Fibroblast of lung (primary cell): ENCODE results near the gene OR5C1. TPM values are rescaled to one million over a fixed set of nuclear protein-coding genes. Genes with fewer than 3 reads are reported as not detected.

Experiments used
- DNase-seq, 2 donors: peaks; one replicate each; pipeline versions ENCODE4 v3.0.0 to v3.0.0-alpha.2; 2010; ENCODE audit warnings: low read depth in 2 of 2
- H2AFZ ChIP-seq: 2 replicates; pipeline ENCODE4 v1.5.1; 2012; ENCODE audit warnings: low read length, control low read depth, inconsistent platforms
- H3K27ac ChIP-seq: 2 replicates; pipeline ENCODE4 v1.5.1; 2011; ENCODE audit warnings: low read length, control low read depth; ENCODE audit not compliant: insufficient read depth
- H3K27me3 ChIP-seq: 2 replicates; pipeline ENCODE4 v1.5.1; 2011; ENCODE audit warnings: mild to moderate bottlenecking, low read length; ENCODE audit not compliant: control insufficient read depth, insufficient read depth
- H3K36me3 ChIP-seq: 2 replicates; pipeline ENCODE4 v1.5.1; 2011; ENCODE audit warnings: low read length; ENCODE audit not compliant: control insufficient read depth, insufficient read depth
- H3K4me1 ChIP-seq: 2 replicates; pipeline ENCODE4 v1.5.1; 2011; ENCODE audit warnings: low read length; ENCODE audit not compliant: control insufficient read depth, insufficient read depth; ENCODE audit errors: extremely low read depth
- H3K4me2 ChIP-seq: 2 replicates; pipeline ENCODE4 v1.5.1; 2011; ENCODE audit warnings: low read length, control low read depth; ENCODE audit not compliant: insufficient read depth; ENCODE audit errors: extremely low read depth
- H3K4me3 ChIP-seq, 4 experiments: fragments of 200-600 bp in 1 of 4; sonication (generic) in 1 of 4; replicated peaks in 1 of 4; 2 replicates each; pipeline ENCODE4 v1.5.1; 2011 to 2016; ENCODE audit warnings: low read length in 4 of 4, low read depth in 3 of 4, mild to moderate bottlenecking in 3 of 4, control low read depth in 2 of 4, inconsistent platforms in 1 of 4, mixed read lengths in 1 of 4; ENCODE audit not compliant: insufficient read depth in 1 of 4; ENCODE audit errors: control extremely low read depth in 1 of 4
- H3K79me2 ChIP-seq: 2 replicates; pipeline ENCODE4 v1.5.1; 2012; ENCODE audit warnings: mild to moderate bottlenecking, low read length, inconsistent platforms; ENCODE audit not compliant: control insufficient read depth, insufficient read depth
- H3K9ac ChIP-seq: 2 replicates; pipeline ENCODE4 v1.5.1; 2011; ENCODE audit warnings: mild to moderate bottlenecking, low read length, control low read depth; ENCODE audit not compliant: insufficient read depth
- H3K9me3 ChIP-seq: 2 replicates; pipeline ENCODE4 v1.5.1; 2012; ENCODE audit warnings: low read depth, low read length; ENCODE audit not compliant: control insufficient read depth, insufficient read depth
- H4K20me1 ChIP-seq: 2 replicates; pipeline ENCODE4 v1.5.1; 2011; ENCODE audit warnings: low read length; ENCODE audit not compliant: control insufficient read depth, insufficient read depth; ENCODE audit errors: extremely low read depth
- EZH2 ChIP-seq: IDR thresholded peaks from 2 replicates; pipeline ENCODE4 v1.5.1; 2012; ENCODE audit warnings: low read length, control low read depth, mild to moderate bottlenecking; ENCODE audit errors: missing control alignments
- polyA plus RNA-seq, 2 donors: library from polyadenylated mRNA; depleted of rRNA in 1 of 2; stranded (reverse) in 1 of 2; unstranded in 1 of 2; fragments of >200 nt; gene quantifications; 2 replicates each; pipeline ENCODE4 v1.2.1, GENCODE V29; 2011 to 2012; ENCODE audit warnings: missing spikeins in 1 of 2
- total RNA-seq: library from RNA; depleted of rRNA; stranded (reverse); fragments of >200 nt; gene quantifications from 2 replicates; pipeline ENCODE4 v1.2.1, GENCODE V29; 2014
- TF ChIP-seq, protein P1 (sequence below), 2 donors: IDR thresholded peaks in 1 of 2; conservative IDR thresholded peaks in 1 of 2; 1 replicate in 1 of 2; 2 replicates in 1 of 2; pipeline ENCODE4 v1.5.1; 2011 to 2012; ENCODE audit warnings: low read length in 2 of 2, control low read depth in 1 of 2, inconsistent platforms in 1 of 2, low read depth in 1 of 2, mild to moderate bottlenecking in 1 of 2

OR5C1 gene
- total and polyA plus RNA-seq, 2 donors (not counting 1 experiment from before 2014, with no cell fraction given): not detected

DNA sequence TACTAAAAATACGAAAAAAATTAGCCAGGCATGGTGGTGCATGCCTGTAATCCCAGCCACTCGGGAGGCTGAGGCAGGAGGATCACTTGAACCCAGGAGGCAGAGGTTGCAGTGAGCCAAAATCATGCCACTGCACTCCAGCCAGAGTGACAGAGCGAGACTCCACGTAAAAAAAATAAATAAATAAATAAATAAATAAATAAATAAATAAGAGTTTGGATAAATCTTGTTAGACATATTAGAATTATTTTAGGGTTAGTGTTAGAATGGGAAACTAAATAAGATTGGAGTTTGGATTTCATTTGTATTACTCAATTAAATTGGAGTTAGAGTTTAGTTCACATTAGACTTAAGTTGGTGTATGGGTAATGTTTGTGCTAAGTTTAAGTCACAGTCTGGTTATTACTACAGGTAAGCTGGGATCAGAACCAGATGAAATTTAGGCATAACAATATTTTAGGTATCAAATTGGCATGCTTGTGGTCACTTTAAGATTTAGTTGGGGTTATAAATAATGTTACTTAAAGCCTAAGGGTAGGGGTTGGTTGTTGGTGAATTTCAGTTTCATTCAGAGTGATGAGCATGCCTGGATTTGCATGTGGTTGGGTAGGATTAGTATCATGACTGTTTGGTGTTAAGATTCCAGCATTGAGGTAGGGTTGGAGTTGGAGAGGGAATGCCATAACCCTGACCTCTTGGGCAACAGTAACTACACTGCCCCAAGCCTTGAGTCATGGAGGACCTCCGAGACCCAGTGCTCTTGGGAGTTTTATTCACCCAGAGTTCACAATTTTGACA lies 3.3 kb downstream of the OR5C1 start:
- no peak overlapping the region for H3K4me3 ChIP-seq
- DNase-seq: no peak
- TF ChIP-seq EZH2: no peak
- TF ChIP-seq, protein P1, sequence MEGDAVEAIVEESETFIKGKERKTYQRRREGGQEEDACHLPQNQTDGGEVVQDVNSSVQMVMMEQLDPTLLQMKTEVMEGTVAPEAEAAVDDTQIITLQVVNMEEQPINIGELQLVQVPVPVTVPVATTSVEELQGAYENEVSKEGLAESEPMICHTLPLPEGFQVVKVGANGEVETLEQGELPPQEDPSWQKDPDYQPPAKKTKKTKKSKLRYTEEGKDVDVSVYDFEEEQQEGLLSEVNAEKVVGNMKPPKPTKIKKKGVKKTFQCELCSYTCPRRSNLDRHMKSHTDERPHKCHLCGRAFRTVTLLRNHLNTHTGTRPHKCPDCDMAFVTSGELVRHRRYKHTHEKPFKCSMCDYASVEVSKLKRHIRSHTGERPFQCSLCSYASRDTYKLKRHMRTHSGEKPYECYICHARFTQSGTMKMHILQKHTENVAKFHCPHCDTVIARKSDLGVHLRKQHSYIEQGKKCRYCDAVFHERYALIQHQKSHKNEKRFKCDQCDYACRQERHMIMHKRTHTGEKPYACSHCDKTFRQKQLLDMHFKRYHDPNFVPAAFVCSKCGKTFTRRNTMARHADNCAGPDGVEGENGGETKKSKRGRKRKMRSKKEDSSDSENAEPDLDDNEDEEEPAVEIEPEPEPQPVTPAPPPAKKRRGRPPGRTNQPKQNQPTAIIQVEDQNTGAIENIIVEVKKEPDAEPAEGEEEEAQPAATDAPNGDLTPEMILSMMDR (conservative IDR thresholded peaks at IDR 0.05 in 1 of 2, IDR thresholded peaks at IDR 0.05 in 1 of 2; ENCODE audit: low read depth in 1 of 2, low read length in 2 of 2): no peak
- no peaks in the 10 kb centered on the region for H4K20me1 ChIP-seq
- H3K36me3 ChIP-seq: no peaks in the 10 kb centered on the region
- no peak overlapping the region for H3K9ac ChIP-seq
- H3K27me3 ChIP-seq: no peaks in the 10 kb centered on the region
- H2AFZ ChIP-seq: no peak overlapping the region
- no peaks in the 10 kb centered on the region for H3K9me3 ChIP-seq
- no peak overlapping the region for H3K27ac ChIP-seq
- H3K4me1 ChIP-seq: no peaks in the 10 kb centered on the region
- H3K4me2 ChIP-seq: no peak overlapping the region
- no peaks in the 10 kb centered on the region for H3K79me2 ChIP-seq

DNA sequence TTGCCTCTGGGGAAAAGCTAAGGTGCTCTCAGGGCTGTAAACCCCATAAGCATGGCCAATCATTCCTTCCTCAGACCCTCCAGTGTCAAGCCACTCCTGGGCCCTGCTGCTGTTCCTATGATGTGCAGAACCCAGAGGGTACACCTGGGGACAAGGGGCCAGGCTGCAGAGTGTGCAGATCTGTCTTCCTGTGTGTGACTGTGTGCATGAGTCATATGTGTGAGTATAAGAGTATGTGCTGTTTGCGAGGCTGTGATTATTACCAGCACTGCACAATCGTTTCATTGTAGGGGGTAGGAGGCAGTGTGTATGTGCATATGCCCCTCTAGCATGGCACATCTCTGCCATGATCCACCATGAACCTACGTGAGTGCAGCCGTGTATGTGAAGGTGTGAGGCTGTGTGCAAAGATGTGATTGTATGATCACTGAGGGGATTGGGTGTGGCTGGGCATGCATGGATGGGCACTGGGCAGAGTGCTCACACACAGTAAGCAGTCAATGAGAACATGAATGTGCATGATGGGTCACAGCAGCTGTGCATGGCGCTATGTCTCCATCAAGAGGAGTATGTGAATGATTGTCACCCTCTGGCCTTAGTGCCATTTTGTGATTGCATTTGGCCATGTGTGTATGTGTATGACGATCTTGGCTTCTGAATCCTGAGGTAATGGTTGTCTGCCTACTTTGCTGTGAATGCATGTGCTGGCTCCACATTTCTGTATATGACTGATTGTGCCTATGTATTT lies 8.8 kb downstream of the OR5C1 start:
- Histone ChIP-seq H3K4me1 (no peaks in the 10 kb centered on the region), H3K27ac (no peak overlapping the region), H2AFZ (no peak overlapping the region), H3K9ac (no peak overlapping the region), H3K27me3 (no peaks in the 10 kb centered on the region), H3K4me3 (no peak overlapping the region), H4K20me1 (no peaks in the 10 kb centered on the region), H3K36me3 (no peaks in the 10 kb centered on the region), H3K4me2 (no peak overlapping the region), H3K79me2 (no peaks in the 10 kb centered on the region), H3K9me3 (no peaks in the 10 kb centered on the region)
- TF ChIP-seq, protein P1 (conservative IDR thresholded peaks at IDR 0.05 in 1 of 2, IDR thresholded peaks at IDR 0.05 in 1 of 2; ENCODE audit: low read depth in 1 of 2, low read length in 2 of 2): no peak
- no peak for TF ChIP-seq EZH2
- no peak for DNase-seq
